HK-2 (cell line): ENCODE data around the gene STX7.
A peak's percentile ranks its signal among the peaks of the same experiment; 100 is the strongest.

Experiments used
- DNase-seq: peaks from one replicate; pipeline ENCODE4 v3.0.0-alpha.2; 2018; ENCODE audit not compliant: unreplicated experiment

STX7 gene

DNA sequence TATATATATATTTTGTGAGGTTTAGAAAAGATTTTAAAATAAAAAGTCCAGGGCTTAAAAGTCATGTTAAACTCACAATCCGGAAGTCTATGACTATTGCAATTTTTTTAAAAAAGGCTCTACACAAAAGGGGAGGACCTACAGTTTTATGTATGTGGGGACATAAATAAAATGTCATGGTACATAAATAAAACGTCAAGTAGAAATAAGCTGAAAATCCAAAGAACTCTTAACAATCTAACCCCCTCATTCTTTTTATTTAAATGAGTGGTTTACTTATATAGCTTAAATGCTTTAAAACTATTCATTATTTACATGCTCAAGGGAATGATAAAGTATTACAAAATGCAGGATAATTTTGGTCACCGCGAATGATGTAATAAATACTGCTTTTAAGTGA is 36.2 kb downstream of the STX7 start:
- no peak for DNase-seq

DNA sequence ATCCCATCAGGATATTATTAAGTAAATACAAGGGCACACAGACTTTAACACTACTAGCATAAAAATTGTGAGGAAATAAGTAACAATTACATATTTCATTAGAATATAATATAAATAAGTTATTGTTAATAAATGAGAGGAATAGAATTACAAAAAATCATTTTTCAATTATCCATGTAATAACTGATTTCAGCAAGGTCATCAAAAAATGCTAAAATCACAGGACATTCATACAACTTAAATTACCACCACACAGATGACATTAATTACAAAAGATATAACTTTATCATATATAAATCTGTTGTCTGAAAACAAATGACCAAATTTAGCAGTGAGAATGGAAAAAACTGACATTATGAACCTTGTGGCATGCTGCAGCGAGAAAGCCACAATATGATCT is 37.0 kb downstream of the STX7 start:
- DNase-seq = no peak

DNA sequence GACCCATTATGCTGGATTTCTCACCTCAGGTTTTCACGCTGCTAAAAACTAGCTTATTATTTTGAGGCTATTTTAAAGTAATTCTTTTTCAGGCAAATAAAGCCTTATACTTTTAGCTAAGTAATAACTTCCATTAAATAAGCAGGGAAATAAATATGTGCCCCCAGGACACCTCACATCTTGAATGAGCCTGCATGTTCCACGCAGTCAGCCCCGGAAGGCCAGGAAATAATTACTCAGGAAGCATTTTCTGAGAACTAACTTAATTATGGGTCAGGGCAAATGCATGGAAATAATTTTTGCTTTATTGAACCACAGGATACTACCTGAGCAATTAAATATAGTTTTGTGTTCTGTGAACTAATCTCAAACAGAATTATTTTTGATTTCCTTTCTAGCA is 41.1 kb downstream of the STX7 start:
- DNase-seq = no peak

DNA sequence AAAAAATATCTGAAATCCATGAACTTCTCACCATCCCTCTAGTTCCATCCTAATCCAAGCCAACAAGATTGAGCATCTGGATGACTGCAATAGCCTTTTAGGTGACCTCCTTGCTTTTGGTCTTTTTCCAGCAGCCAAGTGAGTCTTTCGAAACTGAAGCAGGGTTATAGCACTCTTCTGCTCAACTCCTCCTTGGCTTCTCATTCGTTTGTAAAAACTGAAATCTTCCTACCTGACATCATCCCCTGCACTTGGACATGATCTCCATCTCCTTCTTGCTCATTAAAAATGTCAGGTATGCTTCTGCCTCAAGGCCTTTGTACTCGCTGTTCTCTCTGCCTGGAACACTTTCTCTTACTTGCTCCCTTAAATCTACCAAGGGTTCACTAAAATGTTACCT is 46.0 kb downstream of the STX7 start:
- DNase-seq = no peak

DNA sequence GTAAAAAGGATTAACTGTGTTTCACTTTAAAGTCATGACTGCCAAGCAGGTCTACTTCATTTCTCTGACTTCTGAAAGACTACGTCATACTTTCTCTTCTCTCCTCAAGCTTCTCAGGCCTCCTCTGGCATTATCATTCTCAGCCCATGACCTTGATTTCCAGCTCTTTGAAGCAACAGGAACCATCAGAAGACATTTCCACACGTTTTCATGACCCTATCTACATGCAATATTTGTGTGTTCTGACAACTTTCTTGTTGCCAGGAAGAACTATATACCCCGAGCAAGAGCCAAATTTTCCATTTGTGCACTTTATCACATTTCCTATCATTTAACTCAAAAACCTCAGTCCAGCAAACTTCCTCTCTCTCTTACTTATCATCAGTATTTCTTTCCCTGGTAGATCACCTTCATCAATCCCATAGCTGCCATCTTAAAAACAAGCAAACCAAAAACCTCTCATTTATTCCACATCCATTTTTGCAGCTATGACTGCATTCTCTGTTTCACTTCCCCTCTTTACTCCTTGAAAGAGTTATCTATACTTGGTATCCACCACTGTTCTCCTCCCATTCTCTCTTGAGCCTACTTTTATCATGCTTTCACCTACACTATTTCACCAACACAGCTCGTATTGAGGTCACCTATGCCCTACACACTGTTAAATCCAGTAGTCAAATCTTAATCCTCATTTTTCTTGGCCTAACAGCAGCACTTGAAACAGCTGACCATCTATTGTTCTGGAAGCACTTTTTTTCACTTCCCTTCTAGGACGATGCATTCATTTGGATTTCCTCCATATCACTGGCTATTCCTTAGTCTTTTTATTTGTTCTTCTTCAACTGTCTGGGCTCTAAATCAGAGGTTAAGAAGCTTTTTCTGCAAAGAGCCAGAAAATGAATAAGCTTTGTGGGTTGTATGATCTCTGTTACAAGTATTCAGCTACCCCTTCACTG is 47.1 kb downstream of the STX7 start:
- DNase-seq = no peak

DNA sequence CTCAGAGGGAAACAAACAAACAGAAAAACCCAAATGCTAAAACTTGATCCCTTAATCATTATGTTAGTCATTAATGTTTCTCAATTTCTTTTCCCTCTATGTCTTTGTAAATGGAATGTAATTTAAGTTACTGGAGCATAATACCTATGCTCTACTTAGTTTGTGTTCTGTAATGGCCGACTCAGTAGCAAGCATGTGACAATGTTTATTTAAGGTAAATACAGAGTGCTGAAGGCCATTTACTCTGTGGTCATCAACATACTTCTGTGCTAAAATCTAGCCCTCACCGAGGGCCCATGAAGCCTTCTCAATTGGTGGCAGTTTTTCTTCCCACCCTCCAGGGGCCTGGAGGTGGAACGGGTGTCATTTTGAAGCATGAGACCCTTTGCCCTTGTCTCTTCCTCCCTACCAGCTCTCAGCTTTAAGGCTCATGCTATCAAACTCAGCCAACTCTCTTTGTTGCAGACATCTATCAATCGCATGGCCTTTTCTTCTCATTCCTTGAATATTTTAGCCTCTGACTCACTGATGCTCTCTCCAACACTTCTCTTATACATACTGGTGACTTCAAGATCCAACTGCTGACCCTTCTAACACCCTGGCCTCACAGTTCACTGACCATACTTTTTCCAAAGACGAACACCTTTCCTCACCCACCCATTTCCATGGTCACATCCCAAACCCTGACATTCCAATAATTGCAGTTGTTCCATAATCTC is 48.2 kb downstream of the STX7 start:
- DNase-seq = peak; percentile 26

DNA sequence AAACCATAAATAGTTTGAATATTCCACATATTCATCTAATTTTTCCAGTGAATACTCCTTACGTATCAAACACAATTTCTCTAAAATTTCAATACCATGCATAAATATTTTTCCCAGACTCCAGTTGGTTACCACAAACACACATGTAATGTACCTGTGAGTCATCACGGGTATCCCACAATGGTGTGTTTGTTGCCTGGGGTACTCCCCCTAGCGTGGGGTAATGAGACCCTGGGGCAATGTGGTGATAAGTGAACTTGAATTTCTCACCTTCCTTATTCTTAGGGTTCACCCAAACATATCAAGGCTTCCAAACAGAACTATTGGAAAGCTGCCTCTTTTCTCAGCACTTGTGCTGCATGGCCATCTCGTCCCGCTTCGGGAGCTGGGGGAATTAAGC is 51.0 kb downstream of the STX7 start:
- no peak for DNase-seq

DNA sequence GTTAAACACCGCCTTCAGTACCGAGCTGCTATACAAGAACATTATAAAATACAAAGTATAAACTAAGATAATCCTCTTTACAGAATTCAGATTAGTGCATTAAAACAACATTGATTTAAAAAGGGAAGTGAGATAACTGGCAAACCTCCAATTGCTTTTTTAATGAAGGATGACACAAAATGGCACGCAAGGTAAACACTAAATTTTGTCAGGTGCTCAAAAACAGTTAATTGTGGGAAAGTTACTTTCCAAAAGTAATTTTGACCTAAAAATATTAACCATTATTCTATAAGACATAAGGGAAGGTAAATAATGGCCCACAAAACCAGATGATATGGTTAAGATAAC is 53.3 kb downstream of the STX7 start:
- no peak for DNase-seq

DNA sequence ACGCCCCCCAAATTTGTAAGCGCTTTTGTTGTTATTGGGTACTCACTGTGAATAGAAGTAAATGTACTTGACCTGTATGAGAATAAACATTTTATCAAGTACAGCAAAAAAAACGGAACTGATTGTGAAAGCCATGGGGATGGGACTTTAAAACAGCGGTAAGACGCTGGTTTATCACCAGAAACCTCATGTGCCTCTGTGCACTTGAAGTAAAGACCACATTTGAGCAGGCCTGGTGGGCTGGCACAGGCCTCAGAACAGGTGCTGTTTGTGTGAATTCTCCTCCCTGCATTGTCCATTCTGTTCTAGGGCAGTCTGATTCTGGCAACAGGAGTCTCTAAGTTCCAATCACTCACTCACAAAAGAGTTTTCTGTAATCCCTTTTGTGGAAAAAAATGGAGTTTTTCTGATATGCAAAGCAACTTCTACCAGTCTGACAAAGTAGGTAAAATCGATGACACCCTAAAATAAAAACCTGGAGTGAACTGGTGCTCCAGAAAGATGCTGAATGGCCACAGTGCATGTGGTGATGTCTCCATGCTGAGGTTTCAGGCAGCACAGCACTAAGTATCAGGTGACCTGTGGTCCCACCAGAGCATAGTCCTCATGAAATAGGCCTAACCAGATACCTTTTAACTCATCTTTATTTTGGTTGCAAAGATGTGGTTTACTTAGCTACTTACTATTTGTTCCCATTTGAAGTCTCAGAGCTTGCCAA is 53.9 kb downstream of the STX7 start:
- no peak for DNase-seq

DNA sequence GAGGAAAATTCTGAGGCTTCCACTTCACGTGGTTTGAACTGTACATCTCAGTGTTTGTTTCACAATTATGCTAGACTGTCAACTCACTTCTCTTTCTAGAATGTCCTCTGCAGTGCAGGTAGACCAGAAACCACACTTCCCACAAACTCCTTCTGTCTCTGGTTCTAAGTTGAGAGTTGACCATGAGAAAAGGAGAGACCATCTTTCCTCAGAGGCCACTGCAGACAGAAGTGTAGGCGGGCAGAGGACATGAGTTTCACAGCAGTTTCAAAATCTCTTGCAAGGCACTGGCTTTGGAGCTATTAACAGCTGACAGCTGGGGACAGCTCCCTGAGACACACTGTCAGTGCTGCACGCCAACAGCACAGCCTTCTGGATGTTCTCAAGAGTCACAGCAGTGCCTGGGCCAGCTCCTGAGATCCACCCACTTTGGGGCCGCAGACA is 56.2 kb downstream of the STX7 start:
- no peak for DNase-seq

DNA sequence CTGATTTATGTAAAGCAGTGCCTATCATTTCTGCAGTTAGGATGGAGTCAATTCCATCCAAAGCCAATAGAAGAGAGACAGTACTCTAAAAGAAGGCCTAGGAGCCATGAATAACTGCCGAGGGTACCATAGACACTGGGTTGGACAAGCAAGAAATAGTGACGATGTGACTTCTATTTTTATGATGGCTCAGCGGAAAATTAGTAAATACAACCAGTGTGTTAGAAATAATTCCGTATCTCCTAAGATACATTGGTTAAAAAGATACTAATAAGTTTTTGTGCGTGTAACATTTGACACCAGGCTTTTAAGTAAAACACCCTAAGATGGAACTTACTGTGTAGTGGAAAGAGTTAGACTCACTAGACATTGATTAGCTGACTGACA is 66.1 kb downstream of the STX7 start:
- no peak for DNase-seq

DNA sequence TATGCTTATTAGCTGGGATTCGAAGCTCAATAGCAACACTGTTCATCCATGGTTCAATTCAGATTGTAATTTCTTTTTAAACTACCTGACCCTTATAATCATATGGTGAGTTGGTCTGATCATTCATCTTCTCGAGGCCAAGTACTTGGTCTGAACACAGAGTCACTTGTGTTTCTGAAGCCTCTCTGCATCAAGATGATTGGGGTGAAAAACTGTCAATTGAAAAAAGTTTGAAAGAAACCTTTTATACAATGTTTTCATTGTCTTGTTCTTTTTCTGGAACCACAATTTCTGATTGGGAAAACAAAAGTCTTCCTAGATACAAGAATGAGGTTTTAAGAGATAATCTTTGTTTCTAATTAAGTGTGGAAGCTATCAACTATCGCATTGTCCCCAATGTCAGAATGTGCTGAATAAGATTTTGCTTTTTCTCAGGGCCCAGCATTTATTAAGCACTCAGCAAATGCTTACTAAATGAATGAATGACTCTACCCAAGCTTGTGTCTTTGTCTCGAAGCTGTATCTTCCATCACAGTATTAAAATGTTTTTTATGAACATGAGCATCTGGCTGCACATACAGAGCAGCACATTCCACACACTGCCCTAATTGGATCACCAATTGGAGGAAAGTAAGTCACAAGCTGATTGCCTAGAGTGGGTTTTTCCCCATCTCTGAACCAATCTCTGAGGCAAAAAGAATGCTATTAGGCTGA is 66.6 kb downstream of the STX7 start:
- DNase-seq = no peak

DNA sequence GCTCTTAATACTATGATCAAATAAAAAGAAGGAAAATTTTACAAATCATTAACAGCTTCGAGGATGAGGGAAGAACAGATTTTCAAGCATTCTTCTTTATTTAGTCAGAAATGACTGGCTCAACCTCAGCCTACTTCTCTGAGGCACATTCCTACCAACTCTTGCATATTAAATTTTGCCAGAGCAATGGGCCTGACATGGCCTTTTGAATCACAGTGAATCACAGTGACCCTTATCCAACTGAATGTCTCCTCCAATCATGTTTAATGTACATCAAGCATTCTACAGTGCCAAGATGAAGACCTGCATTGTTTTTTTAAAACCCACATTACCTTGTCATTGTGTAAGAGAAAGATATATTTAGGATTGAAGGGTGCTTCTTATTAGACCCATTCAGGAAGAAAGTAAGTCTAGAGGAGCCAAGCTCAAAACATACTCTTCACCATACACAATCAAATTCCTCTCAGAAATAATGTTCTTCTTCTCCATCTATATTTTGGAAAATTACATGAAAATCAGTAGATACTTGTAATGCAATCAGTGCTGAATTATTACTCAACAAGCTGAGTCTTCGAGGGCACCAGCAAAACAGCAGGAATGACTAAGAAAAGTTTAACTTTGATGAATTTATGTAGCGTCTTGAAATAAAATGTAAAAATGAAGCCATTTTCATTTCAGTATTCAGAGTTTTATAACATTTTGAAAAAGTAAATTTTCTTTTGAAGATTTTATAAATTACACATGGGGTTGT is 67.5 kb downstream of the STX7 start:
- peak; percentile 46 for DNase-seq

DNA sequence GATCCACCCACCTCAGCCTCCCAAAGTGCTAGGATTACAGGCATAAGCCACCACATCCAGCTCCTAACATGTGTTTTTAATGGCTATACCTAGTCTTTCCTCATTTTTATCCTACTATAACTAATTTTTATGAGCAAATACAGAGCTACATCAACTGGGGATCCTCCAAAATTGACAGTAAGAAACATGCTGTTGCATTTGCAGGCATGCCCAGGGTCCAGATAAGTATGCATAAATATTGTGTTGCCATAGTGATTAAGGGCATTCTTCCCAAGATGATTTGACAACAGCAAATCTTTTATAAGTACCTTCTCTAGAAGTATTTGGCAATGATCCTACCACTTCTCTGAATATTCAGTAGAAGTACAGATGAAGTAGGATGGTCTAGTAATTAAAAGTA is 69.7 kb downstream of the STX7 start:
- no peak for DNase-seq

DNA sequence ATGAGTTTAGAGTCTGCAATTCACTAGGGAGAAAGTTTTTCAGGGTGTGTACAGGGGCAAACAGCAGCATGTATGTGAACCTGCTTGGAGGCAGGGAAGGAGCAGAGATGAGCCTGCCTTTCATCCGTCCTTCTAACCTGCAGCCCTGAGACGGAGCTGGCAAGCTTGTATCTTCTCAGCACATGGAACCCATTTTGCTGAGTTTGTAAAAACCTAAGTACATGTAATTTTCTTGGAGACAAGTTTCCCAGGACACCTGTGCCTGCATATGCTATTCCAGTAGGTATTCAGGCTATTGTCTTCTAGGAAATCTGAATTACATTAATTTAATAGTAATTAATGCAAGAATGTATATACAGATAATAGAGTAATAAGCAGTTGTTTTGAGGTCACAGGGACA is 82.8 kb downstream of the STX7 start:
- DNase-seq = no peak

DNA sequence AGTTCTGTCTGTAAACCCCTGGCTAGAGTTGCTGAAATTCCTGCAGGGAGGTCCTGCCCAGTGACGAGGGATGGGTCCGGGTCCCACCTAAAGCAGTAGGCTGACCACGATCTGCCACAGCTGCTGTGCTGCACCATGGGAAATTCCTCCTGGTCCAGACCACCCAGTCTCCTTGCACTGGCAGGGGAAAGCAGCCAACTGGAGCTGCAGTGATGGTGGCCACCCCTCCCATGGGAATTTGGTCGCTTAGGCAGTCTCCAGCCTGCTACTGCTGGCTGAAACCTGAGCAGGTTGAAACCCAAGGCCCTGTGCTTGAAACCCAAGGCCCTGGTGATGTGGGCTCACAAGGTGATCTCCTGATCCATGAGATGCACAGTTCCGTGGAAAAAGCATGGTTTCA is 87.7 kb downstream of the STX7 start:
- no peak for DNase-seq

DNA sequence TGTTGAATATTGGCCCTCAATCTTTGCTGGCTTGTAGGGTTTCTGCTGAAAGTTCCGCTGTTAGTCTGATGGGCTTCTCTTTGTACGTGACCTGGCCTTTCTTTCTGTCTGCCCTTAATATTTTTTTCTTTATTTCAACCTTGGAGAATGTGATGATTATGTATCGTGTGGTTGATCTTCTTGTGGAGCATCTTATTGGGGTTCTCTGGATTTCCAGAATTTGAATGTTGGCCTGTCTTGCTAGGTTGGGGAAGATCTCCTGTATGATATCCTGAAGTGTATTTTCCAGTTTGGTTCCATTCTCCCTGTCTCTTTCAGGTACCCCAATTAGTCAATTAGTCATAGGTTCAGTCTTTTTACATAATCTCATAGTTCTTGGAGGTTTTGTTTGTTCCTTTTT is 89.1 kb downstream of the STX7 start:
- no peak for DNase-seq

DNA sequence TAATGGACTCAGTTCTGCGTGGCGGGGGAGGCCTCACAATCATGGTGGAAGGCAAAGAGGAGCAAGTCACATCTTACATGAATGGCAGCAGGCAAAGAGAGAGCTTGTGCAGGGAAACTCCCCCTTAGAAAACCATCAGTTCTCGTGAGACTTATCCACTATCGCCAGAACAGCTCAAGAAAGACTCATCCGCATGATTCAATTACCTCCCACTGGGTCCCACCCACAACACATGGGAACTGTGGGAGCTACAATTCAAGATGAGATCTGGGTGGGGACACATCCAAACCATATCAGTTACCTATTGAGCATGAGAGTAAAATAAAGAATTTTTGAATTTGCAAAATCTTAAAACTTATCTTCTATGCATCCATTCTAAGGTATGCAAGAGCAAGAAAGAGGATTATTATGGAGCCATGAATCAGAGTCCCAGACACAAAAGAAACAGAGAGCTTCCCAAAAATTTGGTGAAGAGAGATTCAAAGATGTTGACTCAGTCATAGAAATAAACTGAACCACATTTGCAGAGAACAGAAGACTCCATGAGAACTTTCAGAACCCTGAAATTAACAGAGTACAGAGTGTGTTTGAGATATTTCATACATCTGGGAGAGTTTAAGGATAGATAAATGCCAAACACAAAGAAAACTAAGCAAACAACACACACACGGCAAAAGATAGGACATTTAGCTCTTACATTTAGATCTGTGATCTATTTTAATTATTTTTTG is 94.5 kb downstream of the STX7 start:
- no peak for DNase-seq

DNA sequence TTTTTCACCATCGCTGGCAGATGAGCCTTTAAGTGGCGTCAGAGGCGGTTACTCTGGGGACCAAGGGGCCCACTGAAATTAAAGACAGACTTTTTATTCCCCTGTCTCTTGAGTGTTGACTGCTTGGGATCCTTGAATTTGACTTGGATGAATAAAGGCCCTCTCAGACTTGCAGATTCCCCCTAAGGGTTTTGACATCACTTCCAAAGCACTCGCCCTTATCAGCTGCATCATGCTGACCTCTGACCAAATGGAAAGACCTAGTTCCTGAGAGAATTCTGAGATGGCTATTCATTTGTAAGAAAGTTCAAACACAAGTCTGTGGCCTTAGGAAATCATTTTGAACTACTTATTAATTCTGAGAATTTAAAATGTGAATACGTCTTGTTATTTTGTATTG is 98.2 kb downstream of the STX7 start:
- DNase-seq = no peak

DNA sequence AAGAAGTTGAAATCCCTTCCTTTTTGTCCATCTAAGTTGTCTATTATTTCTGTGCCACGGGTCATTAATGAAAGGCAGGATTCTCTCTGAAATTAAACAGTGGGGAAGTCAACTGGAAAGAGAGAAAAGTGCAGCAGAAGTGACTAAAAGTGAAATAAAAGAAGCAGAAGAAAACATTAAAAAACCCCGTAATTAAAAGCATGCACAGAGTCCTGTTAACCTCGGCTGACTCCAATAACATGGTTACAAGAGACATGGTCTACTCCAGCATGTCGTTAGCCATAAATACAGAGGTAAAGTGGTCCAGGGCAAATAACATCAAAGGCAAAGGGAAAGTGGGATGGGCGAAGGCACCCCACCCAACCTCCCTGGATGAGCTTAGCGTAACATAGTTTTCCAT is 98.6 kb downstream of the STX7 start:
- no peak for DNase-seq

DNA sequence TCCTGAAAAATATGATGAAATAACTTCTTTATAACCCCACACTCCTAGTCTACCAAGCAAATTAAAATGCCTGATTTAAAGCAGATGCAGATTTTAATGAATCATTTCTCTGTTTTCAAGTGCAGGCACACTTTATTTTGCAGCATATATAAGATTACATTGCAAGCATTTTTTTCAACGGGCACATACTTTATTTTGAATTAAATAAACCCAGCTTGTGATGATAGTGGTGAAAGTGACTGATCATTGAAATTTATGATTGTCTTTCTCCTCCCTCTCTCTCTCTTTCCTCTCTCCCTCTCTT is 99.5 kb downstream of the STX7 start:
- DNase-seq = no peak
